Transverse colon (tissue), 4 donors: Measurements from ENCODE around the gene TDP2. TPM values are rescaled to one million over a fixed set of nuclear protein-coding genes. Genes with fewer than 3 reads are reported as not detected.

ENCODE experiments used
- DNase-seq: peaks from one replicate; pipeline ENCODE4 v3.0.0-alpha.2; 2019
- H3K27ac ChIP-seq, 4 donors: fragments of 200-600 bp; sonication (generic); 2 replicates each; pipeline ENCODE4 v1.5.1; 2016 to 2018; ENCODE audit warnings: inconsistent platforms in 4 of 4
- H3K27me3 ChIP-seq: fragments of 200-600 bp; sonication (generic); 2 replicates; pipeline ENCODE4 v1.5.1; 2017; ENCODE audit warnings: inconsistent platforms
- H3K36me3 ChIP-seq, 4 donors: fragments of 200-600 bp; sonication (generic); 2 replicates each; pipeline ENCODE4 v1.5.1; 2017 to 2019; ENCODE audit warnings: inconsistent platforms in 4 of 4
- H3K4me1 ChIP-seq, 4 donors: fragments of 200-600 bp; sonication (generic); 2 replicates each; pipeline ENCODE4 v1.5.1; 2017 to 2020; ENCODE audit warnings: inconsistent platforms in 4 of 4
- H3K4me3 ChIP-seq, 4 donors: fragments of 200-600 bp; sonication (generic); 1 replicate in 1 of 4; 2 replicates in 3 of 4; pipeline versions ENCODE4 v1.5.1 to v1.6.1; 2017 to 2019; ENCODE audit warnings: inconsistent platforms in 4 of 4
- H3K9me3 ChIP-seq, 2 donors: fragments of 200-600 bp; sonication (generic); 2 replicates each; pipeline ENCODE4 v1.5.1; 2017 to 2019; ENCODE audit warnings: inconsistent platforms in 2 of 2
- EP300 ChIP-seq: sonication (generic); formaldehyde crosslinking; IDR thresholded peaks from one replicate; pipeline ENCODE4 v1.6.1; 2017; ENCODE audit warnings: antibody characterized with exemption, low read depth
- POLR2A ChIP-seq: fragments of 450-650 bp; IDR thresholded peaks from one replicate; pipeline ENCODE4 v1.6.1; 2016; ENCODE audit warnings: antibody characterized with exemption, mild to moderate bottlenecking, moderate library complexity
- POLR2AphosphoS5 ChIP-seq, 3 donors: sonication (generic); formaldehyde crosslinking; IDR thresholded peaks; one replicate each; pipeline ENCODE4 v1.6.1; 2016; ENCODE audit warnings: antibody characterized with exemption in 3 of 3
- WGBS, 2 donors: methylation state at CpG; one replicate each; pipeline ENCODE4 v1.1.5; 2018; ENCODE audit warnings: low coverage in 1 of 2; 5-methylcytosine and 5-hydroxymethylcytosine counted together
- in situ Hi-C, 4 donors: fragments of 200-750 bp; cut with MboI; loops; one replicate each; pipeline versions ENCODE4 v1.15.0 to v1.15.1; 2017; ENCODE audit warnings: low sequenced_read_pairs in 3 of 4, low pct_ligation_motif_present in 1 of 4, low pct_unique_long_range_greater_than_20kb in 1 of 4
- intact Hi-C: fragments of 100-400 bp; cut with DNase I; formaldehyde crosslinking; loops from one replicate; pipeline ENCODE4 v1.15.1; 2023; ENCODE audit warnings: low total_unique reads
- total RNA-seq, 4 donors: library from RNA; depleted of rRNA; stranded (reverse); fragments of >200 nt; gene quantifications; one replicate each; pipeline ENCODE4 v1.1.0, GENCODE V29; 2016
- TF ChIP-seq, protein P1 (sequence below), 5 experiments: fragments of 200-600 bp in 3 of 5; fragments of 450-650 bp in 2 of 5; sonication (generic) in 3 of 5; IDR thresholded peaks; 1 replicate in 2 of 5; 2 replicates in 3 of 5; pipeline ENCODE4 v1.5.1; 2016 to 2017; ENCODE audit warnings: antibody characterized with exemption in 5 of 5, inconsistent platforms in 3 of 5, mild to moderate bottlenecking in 2 of 5, moderate library complexity in 1 of 5

TDP2 gene
- total RNA-seq, 4 donors from 2014 or later = 48.4 to 292 (median 151) TPM

DNA sequence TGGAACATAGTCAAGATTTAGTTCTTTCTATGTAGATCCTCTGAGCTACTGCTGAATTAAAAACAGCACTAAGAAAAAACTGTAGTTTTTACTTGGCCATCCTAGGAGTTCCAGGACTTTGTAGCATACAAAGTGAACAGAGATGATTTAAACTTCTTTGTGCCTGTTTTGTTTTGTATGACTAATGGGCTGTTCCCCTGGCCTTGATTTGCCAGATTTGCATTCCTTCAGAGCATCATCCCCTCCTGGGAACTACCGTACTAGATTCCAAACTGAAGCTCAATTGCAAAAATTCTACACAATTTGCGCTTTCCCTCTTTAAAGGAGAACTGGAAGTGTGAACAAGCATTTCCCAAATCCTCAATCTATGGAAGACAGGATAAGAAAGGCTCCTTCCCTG, 23.3 kb upstream of the TDP2 start:
- Histone ChIP-seq H3K4me1 (no peaks in the 10 kb centered on the region), H3K27me3 (no peaks in the 10 kb centered on the region), H3K27ac (no peak overlapping the region), H3K4me3 (no peak overlapping the region), H3K36me3 (no peaks in the 10 kb centered on the region), H3K9me3 (no peaks in the 10 kb centered on the region)
- 63 to 90% methylated on average over 2 of the region's 2 CpGs for WGBS, 2 donors
- TF ChIP-seq, protein P1, sequence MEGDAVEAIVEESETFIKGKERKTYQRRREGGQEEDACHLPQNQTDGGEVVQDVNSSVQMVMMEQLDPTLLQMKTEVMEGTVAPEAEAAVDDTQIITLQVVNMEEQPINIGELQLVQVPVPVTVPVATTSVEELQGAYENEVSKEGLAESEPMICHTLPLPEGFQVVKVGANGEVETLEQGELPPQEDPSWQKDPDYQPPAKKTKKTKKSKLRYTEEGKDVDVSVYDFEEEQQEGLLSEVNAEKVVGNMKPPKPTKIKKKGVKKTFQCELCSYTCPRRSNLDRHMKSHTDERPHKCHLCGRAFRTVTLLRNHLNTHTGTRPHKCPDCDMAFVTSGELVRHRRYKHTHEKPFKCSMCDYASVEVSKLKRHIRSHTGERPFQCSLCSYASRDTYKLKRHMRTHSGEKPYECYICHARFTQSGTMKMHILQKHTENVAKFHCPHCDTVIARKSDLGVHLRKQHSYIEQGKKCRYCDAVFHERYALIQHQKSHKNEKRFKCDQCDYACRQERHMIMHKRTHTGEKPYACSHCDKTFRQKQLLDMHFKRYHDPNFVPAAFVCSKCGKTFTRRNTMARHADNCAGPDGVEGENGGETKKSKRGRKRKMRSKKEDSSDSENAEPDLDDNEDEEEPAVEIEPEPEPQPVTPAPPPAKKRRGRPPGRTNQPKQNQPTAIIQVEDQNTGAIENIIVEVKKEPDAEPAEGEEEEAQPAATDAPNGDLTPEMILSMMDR (IDR thresholded peaks at IDR 0.05) = no peak
- TF ChIP-seq POLR2A (no peak), POLR2AphosphoS5 (IDR thresholded peaks at IDR 0.05) (no peak), EP300 (no peak)
- in situ Hi-C loops (loop anchor here in 3 of 4 donors (5.0 to 25.0 kb wide), 4 partner anchors 108 to 253 kb away; no protein-coding TSS in a partner anchor), intact Hi-C loops (no loop called here)
- no peak for DNase-seq

DNA sequence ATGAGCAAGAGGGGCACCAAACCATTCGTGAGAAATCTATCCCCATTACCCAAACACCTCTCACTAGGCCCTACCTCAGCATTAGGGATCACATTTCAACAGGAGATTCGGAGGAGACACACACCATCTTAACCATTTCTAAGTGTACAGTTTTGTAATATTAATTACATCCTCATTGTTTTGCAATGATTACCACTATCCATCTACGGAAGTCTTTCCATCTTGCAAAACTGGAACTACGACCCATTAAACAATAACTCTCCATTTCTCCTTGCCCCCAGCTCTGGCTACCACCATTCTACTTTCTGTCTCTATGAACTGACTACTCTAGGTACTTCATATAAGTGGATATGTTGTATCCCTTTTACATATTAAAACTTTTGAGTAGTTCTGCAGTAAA, 20.2 kb upstream of the TDP2 start:
- in situ Hi-C loops = loop anchor here in 1 of 4 donors (25.0 kb wide), 1 partner anchor 250 kb away; no protein-coding TSS in a partner anchor
- 86 to 95% methylated on average over 4 of the region's 4 CpGs for WGBS, 2 donors
- no peaks in the 10 kb centered on the region for H3K27me3 ChIP-seq

DNA sequence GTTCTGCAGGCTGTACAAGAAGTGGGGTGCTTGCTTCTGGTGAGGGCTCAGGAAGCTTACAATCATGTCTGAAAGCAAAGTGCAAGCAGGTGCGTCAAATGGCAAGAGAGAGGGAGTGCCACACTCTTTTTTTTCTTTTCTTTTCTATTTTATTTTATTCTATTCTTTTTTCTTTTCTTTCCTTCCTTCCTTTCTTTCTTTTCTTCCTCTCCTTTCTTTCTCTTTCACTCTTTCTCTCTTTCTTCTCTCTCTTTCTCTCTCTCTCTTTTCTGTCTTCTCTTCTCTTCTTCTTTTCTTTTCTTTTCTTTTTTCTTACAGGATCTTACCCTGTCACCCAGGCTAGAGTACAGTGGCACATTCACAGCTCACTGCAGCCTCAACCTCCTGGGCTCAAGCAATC, 19.7 kb upstream of the TDP2 start:
- in situ Hi-C loops (loop anchor here in 1 of 4 donors (25.0 kb wide), 1 partner anchor 249 kb away; no protein-coding TSS in a partner anchor), intact Hi-C loops (no loop called here)
- no peak for DNase-seq
- Histone ChIP-seq H3K4me3 (no peak overlapping the region), H3K27ac (no peak overlapping the region), H3K4me1 (no peaks in the 10 kb centered on the region), H3K9me3 (no peaks in the 10 kb centered on the region), H3K36me3 (no peaks in the 10 kb centered on the region), H3K27me3 (no peaks in the 10 kb centered on the region)
- TF ChIP-seq POLR2A = no peak
- TF ChIP-seq, protein P1 (IDR thresholded peaks at IDR 0.05) = no peak
- no peak for TF ChIP-seq EP300
- TF ChIP-seq POLR2AphosphoS5 (IDR thresholded peaks at IDR 0.05) = no peak
- 91 to 100% methylated on average over 1 of the region's 1 CpG for WGBS, 2 donors

More for the DNA sequence above, 20.2 kb upstream of the TDP2 start:
- Histone ChIP-seq H3K4me1 (no peaks in the 10 kb centered on the region), H3K36me3 (no peaks in the 10 kb centered on the region), H3K4me3 (no peak overlapping the region), H3K27ac (no peak overlapping the region), H3K9me3 (no peaks in the 10 kb centered on the region)
- intact Hi-C loops = no loop called here
- DNase-seq = no peak
- TF ChIP-seq POLR2AphosphoS5 (IDR thresholded peaks at IDR 0.05) (no peak), POLR2A (no peak), EP300 (no peak)
- TF ChIP-seq, protein P1 (IDR thresholded peaks at IDR 0.05) = no peak

- in situ Hi-C loops = loop anchor here in 1 of 4 donors (25.0 kb wide), 1 partner anchor 246 kb away; no protein-coding TSS in a partner anchor
- H3K36me3 ChIP-seq = no peaks in the 10 kb centered on the region
- no peak for TF ChIP-seq POLR2AphosphoS5 (IDR thresholded peaks at IDR 0.05)
- TF ChIP-seq, protein P1 (IDR thresholded peaks at IDR 0.05) = no peak
- no peak for TF ChIP-seq EP300
- TF ChIP-seq POLR2A = no peak
- no peak for DNase-seq
- H3K27ac ChIP-seq = no peak overlapping the region
- H3K27me3 ChIP-seq = no peaks in the 10 kb centered on the region
- intact Hi-C loops = no loop called here
- no peak overlapping the region for H3K4me3 ChIP-seq
- no peaks in the 10 kb centered on the region for H3K9me3 ChIP-seq
- WGBS, 2 donors = 76 to 87% methylated on average over 12 of the region's 12 CpGs
- no peaks in the 10 kb centered on the region for H3K4me1 ChIP-seq
Observed at GRCh38 chr6:24683297-24684296, 16.9 kb upstream of the TDP2 start.
